ENCODE data around the gene FPGS.

FPGS gene

DNA sequence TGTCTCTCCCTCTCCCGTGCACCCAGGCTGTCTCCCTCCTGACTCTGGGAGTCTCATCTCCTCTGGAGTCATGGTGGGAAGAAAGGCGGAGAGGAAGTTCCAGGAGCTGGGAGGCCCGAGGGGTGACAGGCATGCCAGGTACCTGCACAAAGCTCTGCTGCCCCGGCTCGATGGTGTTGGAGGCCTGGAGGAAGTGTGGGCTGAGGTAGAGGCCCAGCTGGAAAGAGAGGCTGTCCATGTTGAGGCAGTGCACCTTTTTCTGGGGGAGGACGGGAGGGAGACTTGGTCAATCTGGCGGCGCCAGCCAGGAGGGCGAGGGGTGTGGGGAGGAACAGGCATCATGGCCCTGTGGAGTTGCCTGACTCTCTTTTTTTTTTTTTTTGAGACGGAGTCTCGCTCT lies 15.9 kb downstream of the FPGS start:
- no peak for TF ChIP-seq TAF1 (IDR thresholded peaks at IDR 0.05; ENCODE audit: borderline replicate concordance, insufficient read depth, low read length)
- no peak for TF ChIP-seq POLR2AphosphoS5 (IDR thresholded peaks at IDR 0.05; ENCODE audit: low read depth, low read length)
- no peak for TF ChIP-seq FOXP2 (optimal IDR thresholded peaks at IDR 0.05; ENCODE audit: borderline replicate concordance, extremely low read depth, extremely low read length, insufficient read depth)
- TF ChIP-seq SIN3A (IDR thresholded peaks at IDR 0.05; ENCODE audit: borderline replicate concordance, insufficient read depth, low read length) = no peak
- TF ChIP-seq, protein P1, sequence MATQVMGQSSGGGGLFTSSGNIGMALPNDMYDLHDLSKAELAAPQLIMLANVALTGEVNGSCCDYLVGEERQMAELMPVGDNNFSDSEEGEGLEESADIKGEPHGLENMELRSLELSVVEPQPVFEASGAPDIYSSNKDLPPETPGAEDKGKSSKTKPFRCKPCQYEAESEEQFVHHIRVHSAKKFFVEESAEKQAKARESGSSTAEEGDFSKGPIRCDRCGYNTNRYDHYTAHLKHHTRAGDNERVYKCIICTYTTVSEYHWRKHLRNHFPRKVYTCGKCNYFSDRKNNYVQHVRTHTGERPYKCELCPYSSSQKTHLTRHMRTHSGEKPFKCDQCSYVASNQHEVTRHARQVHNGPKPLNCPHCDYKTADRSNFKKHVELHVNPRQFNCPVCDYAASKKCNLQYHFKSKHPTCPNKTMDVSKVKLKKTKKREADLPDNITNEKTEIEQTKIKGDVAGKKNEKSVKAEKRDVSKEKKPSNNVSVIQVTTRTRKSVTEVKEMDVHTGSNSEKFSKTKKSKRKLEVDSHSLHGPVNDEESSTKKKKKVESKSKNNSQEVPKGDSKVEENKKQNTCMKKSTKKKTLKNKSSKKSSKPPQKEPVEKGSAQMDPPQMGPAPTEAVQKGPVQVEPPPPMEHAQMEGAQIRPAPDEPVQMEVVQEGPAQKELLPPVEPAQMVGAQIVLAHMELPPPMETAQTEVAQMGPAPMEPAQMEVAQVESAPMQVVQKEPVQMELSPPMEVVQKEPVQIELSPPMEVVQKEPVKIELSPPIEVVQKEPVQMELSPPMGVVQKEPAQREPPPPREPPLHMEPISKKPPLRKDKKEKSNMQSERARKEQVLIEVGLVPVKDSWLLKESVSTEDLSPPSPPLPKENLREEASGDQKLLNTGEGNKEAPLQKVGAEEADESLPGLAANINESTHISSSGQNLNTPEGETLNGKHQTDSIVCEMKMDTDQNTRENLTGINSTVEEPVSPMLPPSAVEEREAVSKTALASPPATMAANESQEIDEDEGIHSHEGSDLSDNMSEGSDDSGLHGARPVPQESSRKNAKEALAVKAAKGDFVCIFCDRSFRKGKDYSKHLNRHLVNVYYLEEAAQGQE (IDR thresholded peaks at IDR 0.05; ENCODE audit: insufficient read depth in 1 of 2, low read depth in 2 of 2, low read length in 2 of 2) = no peak

DNA sequence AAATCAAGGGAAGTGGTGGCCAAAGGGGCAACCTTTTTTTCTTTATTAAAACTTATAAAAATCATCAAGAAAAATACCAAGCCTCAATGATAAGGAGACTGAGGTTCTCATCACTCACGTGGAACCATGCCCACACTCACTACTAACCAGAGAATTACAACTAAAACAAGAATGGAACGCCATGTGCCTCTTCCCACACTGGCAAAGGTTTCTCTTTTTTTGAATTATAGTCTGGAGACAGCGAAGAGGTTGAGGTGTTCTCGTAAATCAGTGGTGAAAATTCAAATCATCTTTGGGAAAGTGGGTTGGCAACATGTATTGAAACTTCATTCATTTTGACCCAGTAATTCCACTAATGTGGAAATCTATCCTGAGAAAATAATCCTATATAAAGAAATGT lies 19.4 kb downstream of the FPGS start:
- TF ChIP-seq, protein P1 (IDR thresholded peaks at IDR 0.05; ENCODE audit: insufficient read depth in 1 of 2, low read depth in 2 of 2, low read length in 2 of 2) = no peak
- no peak for TF ChIP-seq TAF1 (IDR thresholded peaks at IDR 0.05; ENCODE audit: borderline replicate concordance, insufficient read depth, low read length)

DNA sequence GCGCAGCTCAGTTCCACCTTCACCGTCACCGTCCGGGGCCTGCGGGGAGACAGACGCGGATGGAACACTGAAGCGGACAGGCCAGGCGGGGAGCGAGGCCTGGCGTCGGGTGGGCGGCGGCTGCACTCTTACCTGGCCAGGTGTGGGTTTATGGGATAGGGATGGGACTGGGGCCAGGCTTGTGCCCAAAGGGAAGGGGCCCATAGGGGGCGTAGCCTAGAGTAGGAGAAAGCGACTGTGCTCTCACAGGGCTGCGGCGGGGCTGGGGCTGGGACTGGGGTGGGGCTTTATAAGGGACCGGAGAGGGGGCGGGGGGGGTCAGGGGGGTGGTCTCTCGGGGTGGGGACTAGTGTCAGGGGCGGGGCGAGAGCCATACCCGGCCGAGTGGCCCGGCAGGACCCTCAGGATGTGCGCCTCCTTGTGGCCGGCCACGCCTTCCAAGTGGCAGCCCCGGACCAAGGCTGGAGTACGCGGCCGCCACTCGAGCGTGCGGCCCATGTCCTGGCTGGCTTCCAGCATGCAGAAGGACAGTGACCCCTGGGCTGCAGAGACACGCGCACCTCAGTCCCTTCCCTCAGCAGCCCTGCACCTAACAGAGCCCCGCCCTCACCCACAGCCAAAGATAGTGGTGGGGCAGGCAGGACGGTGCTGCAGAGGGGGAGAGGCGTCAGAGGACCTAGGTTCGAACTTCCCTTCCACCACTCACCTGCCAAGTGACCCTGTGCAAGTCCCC lies 22.8 kb downstream of the FPGS start:
- TF ChIP-seq SIN3A (IDR thresholded peaks at IDR 0.05; ENCODE audit: borderline replicate concordance, insufficient read depth, low read length) = no peak

DNA sequence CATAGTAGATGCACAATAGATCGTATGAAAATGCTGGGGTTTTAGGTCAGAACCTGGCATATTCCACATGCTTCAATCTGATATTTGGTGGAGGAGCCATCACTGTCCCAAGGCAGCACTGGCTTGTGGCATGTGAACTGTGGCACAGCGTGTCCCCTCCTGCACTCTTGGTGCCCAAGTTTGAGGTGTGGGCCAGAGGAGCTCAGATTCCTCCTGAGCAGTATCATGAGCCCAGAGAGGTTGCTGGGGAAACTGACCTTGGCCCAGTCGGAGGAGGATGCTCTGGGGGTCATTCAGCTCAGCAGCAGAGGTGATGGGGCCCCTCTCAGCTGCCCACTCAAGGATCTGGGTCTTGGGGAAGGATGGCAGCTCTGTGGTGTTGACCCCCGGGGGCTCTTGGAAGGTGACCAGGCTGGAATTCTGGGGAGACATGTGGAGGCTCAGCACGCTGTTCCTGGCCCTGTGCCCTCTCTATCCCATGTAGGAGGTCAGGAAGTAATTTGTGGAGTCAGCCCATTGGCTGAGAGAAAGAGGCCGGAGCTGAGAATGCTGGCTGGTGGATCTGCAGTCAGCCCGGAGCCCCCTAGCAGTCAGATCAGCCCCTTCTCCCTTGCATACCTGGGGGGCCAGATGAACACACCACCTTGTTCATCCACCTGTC lies 23.7 kb downstream of the FPGS start:
- no peak for TF ChIP-seq SIN3A (IDR thresholded peaks at IDR 0.05; ENCODE audit: borderline replicate concordance, insufficient read depth, low read length)
- TF ChIP-seq, protein P1 (IDR thresholded peaks at IDR 0.05; ENCODE audit: insufficient read depth in 1 of 2, low read depth in 2 of 2, low read length in 2 of 2) = no peak
- no peak for TF ChIP-seq POLR2AphosphoS5 (IDR thresholded peaks at IDR 0.05; ENCODE audit: low read depth, low read length)
- TF ChIP-seq FOXP2 (optimal IDR thresholded peaks at IDR 0.05; ENCODE audit: borderline replicate concordance, extremely low read depth, extremely low read length, insufficient read depth) = no peak
- no peak for TF ChIP-seq TAF1 (IDR thresholded peaks at IDR 0.05; ENCODE audit: borderline replicate concordance, insufficient read depth, low read length)

- no peak for TF ChIP-seq POLR2AphosphoS5 (IDR thresholded peaks at IDR 0.05; ENCODE audit: low read depth, low read length)
- TF ChIP-seq SIN3A (IDR thresholded peaks at IDR 0.05; ENCODE audit: borderline replicate concordance, insufficient read depth, low read length) = no peak
- TF ChIP-seq FOXP2 (optimal IDR thresholded peaks at IDR 0.05; ENCODE audit: borderline replicate concordance, extremely low read depth, extremely low read length, insufficient read depth) = no peak
These were observed 25.8 kb downstream of the FPGS start for GRCh38 chr9:127828262-127829031.
